NCI-H2227 treated with DMSO at 0.1 percent for 48 hours (cell line): ENCODE measurements around the gene MLC1.

Source experiments
- DNase-seq: peaks from one replicate; lab custom pipeline; 2025; lab: John Stamatoyannopoulos, UW

Gene MLC1

DNA sequence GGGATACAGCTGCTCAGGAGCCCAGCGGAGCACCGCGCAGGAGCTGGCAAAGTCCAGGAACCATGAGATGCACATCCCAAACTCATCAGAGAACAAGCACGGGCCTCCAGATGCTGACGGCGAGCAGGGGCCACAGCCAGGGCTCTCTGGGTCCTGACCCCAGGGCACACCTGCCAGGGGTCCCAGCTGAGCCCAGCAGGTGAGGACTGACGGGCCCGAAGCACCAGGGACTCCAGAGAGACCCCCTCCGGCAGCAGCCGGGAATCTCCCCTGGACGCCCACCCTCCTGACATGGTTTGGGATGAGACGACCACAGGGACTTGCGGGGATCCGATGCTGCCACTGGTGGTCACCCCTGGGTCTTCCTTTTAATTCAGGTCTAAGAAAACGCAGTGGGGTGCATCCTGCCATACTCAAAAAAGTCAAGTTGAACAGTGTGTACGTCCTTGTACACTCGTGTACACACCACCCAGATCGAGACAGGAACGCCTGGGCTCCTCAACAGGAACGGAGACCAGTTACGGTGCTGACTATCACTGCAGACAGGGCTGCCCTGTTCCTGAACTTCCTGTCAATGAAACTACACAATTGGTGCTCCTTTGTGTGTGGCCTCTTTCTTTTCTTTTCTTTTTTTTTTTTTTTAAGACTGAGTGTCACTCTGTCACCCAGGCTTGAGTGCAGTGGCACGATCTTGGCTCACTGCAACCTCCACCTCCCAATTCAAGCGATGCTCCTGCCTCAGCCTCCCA is 49.1 kb downstream of the MLC1 start:
- no peak for DNase-seq

GRCh38 chr22:50035131-50035881 is 49.9 kb downstream of the MLC1 start:
- no peak for DNase-seq

DNA sequence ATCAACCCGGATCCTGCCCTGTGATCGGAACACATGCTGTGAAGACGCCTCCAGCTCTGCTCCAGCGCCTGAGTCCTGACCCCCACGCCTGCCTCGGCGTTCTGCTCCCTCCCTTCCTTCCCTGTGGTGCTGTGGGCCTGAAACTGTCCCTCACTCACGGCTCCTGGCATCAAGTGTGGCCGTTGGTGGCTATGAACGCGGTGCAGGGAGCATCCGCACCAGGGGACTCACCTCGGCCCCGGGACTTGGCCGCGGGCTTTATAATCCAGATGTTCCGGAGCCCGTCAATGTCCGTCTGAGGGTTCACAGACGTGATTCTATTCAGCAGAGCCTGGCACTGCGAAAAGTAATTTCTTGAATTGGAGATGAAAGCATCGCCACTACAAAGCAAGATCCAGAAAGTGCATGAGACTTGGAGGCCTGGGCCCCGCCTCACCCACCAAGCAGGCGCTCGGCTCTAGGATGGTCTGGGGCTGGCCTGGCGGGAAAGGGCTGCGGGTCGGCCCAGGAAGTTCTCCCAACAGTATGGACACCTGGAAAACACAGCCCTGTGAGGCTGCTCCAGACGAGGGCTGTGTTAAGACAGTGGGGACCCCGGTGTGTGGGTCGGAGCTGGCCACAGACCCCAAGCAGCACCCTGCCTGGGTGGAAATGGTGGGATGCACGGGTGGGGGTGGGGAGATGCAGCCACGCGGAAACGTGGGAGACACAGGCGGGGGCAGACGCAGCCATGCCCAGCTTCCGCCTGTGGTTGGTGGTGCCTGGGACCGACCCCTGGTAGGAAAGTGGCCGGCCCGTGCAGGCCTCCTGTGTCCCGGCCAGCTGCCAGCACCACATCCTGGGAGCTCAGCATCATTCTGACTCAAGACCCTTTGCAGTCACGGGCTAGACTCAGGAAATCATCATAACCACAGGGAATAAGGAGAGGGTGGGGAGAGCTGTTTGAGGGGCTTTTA is 50.8 kb downstream of the MLC1 start:
- DNase-seq: no peak

GRCh38 chr22:50032941-50033601 is 52.2 kb downstream of the MLC1 start:
- DNase-seq: no peak

GRCh38 chr22:50032109-50032871 is 52.9 kb downstream of the MLC1 start:
- no peak for DNase-seq

DNA sequence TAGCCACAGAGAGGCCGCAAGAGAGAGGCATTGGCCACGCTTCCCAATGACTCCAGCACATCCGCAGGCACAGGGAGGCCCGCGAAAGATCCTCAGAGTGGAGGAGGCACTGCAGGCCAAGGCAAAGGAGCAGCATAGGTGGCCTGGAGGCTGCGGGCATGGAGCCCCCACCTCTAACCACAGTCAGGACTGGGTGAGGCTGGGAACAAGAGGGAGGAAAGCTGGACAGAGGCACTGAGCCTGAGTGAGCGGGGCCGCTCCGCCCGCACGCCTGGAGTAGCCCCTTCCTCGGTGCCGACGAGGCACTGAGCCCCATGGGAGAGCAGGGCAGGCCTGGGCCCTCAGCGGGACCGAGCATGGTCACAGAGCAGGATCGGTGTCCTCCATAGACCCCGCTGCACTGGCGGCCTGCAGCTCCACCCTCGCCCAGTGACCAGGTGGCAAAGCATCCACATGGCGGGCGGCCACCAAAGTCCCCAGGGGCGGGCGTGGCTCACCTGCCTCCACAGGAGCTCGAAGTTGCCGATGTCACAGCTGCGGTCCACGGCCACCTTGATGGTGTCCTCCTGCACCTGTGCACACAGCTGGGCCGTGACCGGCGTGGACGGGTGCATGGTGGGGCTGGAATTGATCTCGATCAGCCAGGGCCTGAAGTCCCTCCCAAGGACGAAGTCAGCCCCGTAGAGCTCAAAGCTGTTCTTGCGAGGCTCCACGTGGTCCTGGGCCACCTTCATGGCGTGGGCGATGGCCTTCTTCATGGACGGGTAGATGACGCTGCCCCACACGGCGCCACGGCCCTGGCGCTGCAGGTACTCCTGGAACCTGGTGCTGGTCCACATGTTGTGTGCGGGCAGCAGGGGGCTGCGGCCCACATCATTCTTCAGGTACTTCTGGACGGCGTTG is 53.8 kb downstream of the MLC1 start:
- DNase-seq: no peak

GRCh38 chr22:50030297-50031188 is 54.7 kb downstream of the MLC1 start:
- DNase-seq: peak; percentile 20

- DNase-seq: no peak
These were observed 57.3 kb downstream of the MLC1 start for GRCh38 chr22:50027639-50028537.

DNA sequence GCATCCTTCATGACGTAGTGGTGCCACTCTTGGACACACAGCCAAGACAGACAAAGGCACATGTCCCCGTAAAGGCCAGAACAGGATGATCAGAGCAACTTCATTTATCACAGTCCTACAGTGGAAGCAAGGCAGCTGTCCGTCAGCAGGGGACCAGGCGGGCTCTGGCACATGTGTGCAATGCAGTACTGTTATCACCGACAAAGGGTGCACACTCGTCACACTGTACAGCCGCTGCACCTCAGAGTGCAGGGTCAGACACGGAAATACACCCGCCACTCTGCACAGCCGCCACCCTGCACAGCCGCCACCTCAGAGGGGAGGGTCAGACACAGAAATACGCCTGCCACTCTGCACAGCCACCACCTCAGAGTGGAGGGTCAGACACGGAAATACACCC is 59.2 kb downstream of the MLC1 start:
- no peak for DNase-seq

DNA sequence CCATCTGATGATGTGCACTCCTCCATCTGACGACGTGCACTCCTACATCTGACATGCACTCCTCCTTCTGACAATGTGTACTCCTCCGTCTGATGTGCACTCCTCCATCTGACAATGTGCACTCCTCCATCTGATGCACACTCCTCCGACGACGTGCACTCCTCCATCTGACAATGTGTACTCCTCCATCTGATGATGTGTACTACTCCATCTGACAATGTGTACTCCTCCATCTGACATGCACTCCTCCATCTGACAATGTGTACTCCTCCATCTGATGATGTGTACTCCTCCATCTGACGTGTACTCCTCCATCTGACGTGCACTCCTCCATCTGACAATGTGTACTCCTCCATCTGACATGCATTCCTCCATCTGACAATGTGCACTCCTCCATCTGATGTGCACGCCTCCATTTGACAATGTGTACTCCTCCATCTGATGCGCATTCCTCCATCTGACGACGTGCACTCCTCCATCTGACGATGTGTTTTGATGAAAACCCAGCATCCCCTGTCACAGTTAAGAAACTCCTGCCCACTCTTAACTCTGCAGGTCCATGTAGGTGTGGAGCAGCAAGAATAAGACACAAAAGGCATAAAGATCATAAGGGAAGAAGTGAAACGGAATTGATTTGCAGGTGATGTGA is 62.9 kb downstream of the MLC1 start:
- DNase-seq: no peak

GRCh38 chr22:50020606-50021005 is 64.6 kb downstream of the MLC1 start:
- no peak for DNase-seq

- DNase-seq: no peak
These were observed 65.9 kb downstream of the MLC1 start for GRCh38 chr22:50019316-50019715.

GRCh38 chr22:50018608-50019285 is 66.5 kb downstream of the MLC1 start:
- DNase-seq: peak; percentile 4

DNA sequence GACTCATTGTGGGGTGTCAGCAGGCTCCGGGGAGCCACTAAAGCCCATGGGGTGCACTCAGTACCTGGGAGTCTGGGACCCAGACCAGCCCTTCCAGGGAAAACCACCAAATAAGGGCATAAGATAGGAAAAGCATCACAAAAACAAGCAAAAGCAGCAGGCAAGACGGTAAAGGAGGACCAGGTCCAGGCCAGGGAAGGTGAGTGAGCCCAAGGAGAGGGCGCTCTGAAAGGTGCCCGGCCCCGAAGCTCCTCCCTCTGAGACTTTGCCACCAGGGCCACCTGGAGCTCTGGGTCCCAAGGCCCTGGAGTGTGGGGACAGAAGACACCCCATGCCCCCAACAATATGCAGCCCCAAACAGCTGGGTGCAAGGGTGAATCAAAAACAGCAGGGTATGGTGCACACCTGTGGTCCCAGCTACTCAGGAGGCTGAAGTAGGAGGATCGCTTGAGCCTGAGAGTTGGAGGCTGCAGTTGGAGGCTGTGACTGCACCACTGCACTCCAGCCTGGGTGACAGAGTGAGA is 67.5 kb downstream of the MLC1 start:
- DNase-seq: no peak

- no peak for DNase-seq
These were observed 68.1 kb downstream of the MLC1 start for GRCh38 chr22:50016988-50017700.
